OCI-M1 (cell line): ENCODE data around the gene PRSS50.

ENCODE experiments used
- DNase-seq: peaks from one replicate; lab custom pipeline; 2025; lab: John Stamatoyannopoulos, UW

Gene PRSS50

GRCh38 chr3:46725621-46726314 is 8.1 kb upstream of the PRSS50 start:
- DNase-seq, result no peak

- no peak for DNase-seq
These were observed 6.8 kb upstream of the PRSS50 start for GRCh38 chr3:46724424-46724823.

- DNase-seq, result no peak
These were observed 4.8 kb upstream of the PRSS50 start for GRCh38 chr3:46722443-46722842.

GRCh38 chr3:46721009-46721408 is 3.3 kb upstream of the PRSS50 start:
- no peak for DNase-seq

- no peak for DNase-seq
These were observed 2.1 kb upstream of the PRSS50 start for GRCh38 chr3:46719735-46720271.

GRCh38 chr3:46719044-46719565 is 1.4 kb upstream of the PRSS50 start:
- DNase-seq, result no peak

GRCh38 chr3:46716461-46717441 is 918 bp downstream of the PRSS50 start:
- DNase-seq, result no peak

GRCh38 chr3:46715507-46716175 is 2.0 kb downstream of the PRSS50 start:
- DNase-seq, result no peak

GRCh38 chr3:46714728-46715506 is 2.8 kb downstream of the PRSS50 start:
- DNase-seq, result no peak

- no peak for DNase-seq
These were observed 3.6 kb downstream of the PRSS50 start for GRCh38 chr3:46713898-46714552.

- DNase-seq, result no peak
These were observed 4.4 kb downstream of the PRSS50 start for GRCh38 chr3:46713050-46713897.

- DNase-seq, result no peak
These were observed 5.2 kb downstream of the PRSS50 start for GRCh38 chr3:46712191-46713049.

GRCh38 chr3:46711760-46712159 is 5.9 kb downstream of the PRSS50 start:
- no peak for DNase-seq

GRCh38 chr3:46711305-46711704 is 6.4 kb downstream of the PRSS50 start:
- no peak for DNase-seq

- no peak for DNase-seq
These were observed 6.9 kb downstream of the PRSS50 start for GRCh38 chr3:46710671-46711295.

GRCh38 chr3:46710229-46710628 is 7.4 kb downstream of the PRSS50 start:
- DNase-seq, result no peak

GRCh38 chr3:46709721-46710120 is 7.9 kb downstream of the PRSS50 start:
- no peak for DNase-seq

- DNase-seq, result no peak
These were observed 8.5 kb downstream of the PRSS50 start for GRCh38 chr3:46709157-46709654.
